GM13977 (cell line): ENCODE results near the gene PPP2R3A.

Source experiments
- DNase-seq: peaks from one replicate; pipeline ENCODE4 v3.0.0; 2012; ENCODE audit warnings: low spot score
- CTCF ChIP-seq: IDR thresholded peaks from 2 replicates; pipeline ENCODE4 v1.5.1; 2012; ENCODE audit warnings: mild to moderate bottlenecking, control low read depth; ENCODE audit not compliant: insufficient read depth; ENCODE audit errors: extremely low read depth, missing control alignments
- in situ Hi-C: fragments of 300-500 bp; cut with MboI; formaldehyde crosslinking; loops from one replicate; pipeline ENCODE4 v1.12.0; 2022; ENCODE audit warnings: low sequenced_read_pairs, low pct_unique_long_range_greater_than_20kb, mixed read lengths, inconsistent platforms; ENCODE audit not compliant: unreplicated experiment

The PPP2R3A gene

GRCh38 chr3:136055491-136055890 is 90.0 kb downstream of the PPP2R3A start:
- DNase-seq = no peak
- in situ Hi-C loops = no loop called here
- no peak for TF ChIP-seq CTCF

- no peak for TF ChIP-seq CTCF
- no peak for DNase-seq
- in situ Hi-C loops = no loop called here
Measured at GRCh38 chr3:136067211-136067610, 101.7 kb downstream of the PPP2R3A start.

- no peak for TF ChIP-seq CTCF
- in situ Hi-C loops = no loop called here
Measured at GRCh38 chr3:136068708-136069107, 103.2 kb downstream of the PPP2R3A start.

GRCh38 chr3:136069933-136070332 is 104.4 kb downstream of the PPP2R3A start:
- in situ Hi-C loops = loop anchor here (10.0 kb wide), 2 partner anchors 685 to 955 kb away; partner anchors contain the start of gene STAG1
- no peak for TF ChIP-seq CTCF
- DNase-seq = no peak

More at GRCh38 chr3:136068708-136069107, 103.2 kb downstream of the PPP2R3A start:
- DNase-seq = no peak

GRCh38 chr3:136070334-136070733 is 104.8 kb downstream of the PPP2R3A start:
- TF ChIP-seq CTCF = no peak
- DNase-seq = no peak
- in situ Hi-C loops = loop anchor here (10.0 kb wide), 2 partner anchors 684 to 954 kb away; partner anchors contain the start of gene STAG1

GRCh38 chr3:136070953-136071949 is 105.7 kb downstream of the PPP2R3A start:
- in situ Hi-C loops = loop anchor here (10.0 kb wide), 2 partner anchors 684 to 954 kb away; partner anchors contain the start of gene STAG1
- TF ChIP-seq CTCF = no peak
- no peak for DNase-seq
